ENCODE measurements around the gene CDC42EP1. TPM values are rescaled to one million over a fixed set of nuclear protein-coding genes. Genes with fewer than 3 reads are reported as not detected.
"Not testable (repeated sequence)": the region's sequence is repeated elsewhere in the genome, so short reads cannot be mapped to it uniquely, and the experiment has no call there.

CDC42EP1 gene
- total RNA-seq, 1 experiment from 2014 or later = 43.9 TPM

GRCh38 chr22:37599153-37599552 lies 38.9 kb downstream of the CDC42EP1 start:
- H2AFZ ChIP-seq (ENCODE audit: low read length) = no peak overlapping the region
- no TSS peak for BruUV-seq (replicated peaks)
- H3K36me3 ChIP-seq (ENCODE audit: low read depth, low read length) = no peaks in the 10 kb centered on the region
- no peak overlapping the region for H3K4me3 ChIP-seq (ENCODE audit: low read length)
- peaks cover 17% of the 10 kb centered on the region for H3K4me1 ChIP-seq (ENCODE audit: insufficient read depth, low read length)
- ChIA-PET POLR2A (ENCODE audit: unreplicated experiment) (no interaction called here), CTCF (no interaction called here)
- intact Hi-C loops (cut with micrococcal nuclease) = no loop called here
- no peaks in the 10 kb centered on the region for H3K9me3 ChIP-seq (ENCODE audit: low read length)
- H4K20me1 ChIP-seq (ENCODE audit: low read length) = no peaks in the 10 kb centered on the region
- no peaks in the 10 kb centered on the region for H3K79me2 ChIP-seq (ENCODE audit: low read length)
- no peak for TF ChIP-seq EZH2phosphoT487 (IDR thresholded peaks at IDR 0.05; ENCODE audit: borderline replicate concordance, low read length)
- H3K27me3 ChIP-seq (ENCODE audit: low read length) = no peaks in the 10 kb centered on the region
- no peak overlapping the region for H3K4me2 ChIP-seq (ENCODE audit: low read length)
- H3K9me2 ChIP-seq (replicated peaks; ENCODE audit: low read length) = no peaks in the 10 kb centered on the region
- no peak overlapping the region for H3K27ac ChIP-seq (ENCODE audit: low read length)
- DNase-seq (peak; percentile 8), ATAC-seq (no peak)
- no peak overlapping the region for H3K9ac ChIP-seq (ENCODE audit: low read length)
- H3F3A ChIP-seq (ENCODE audit: low read length, unreplicated experiment) = no peaks in the 10 kb centered on the region

GRCh38 chr22:37601203-37601539 lies 40.9 kb downstream of the CDC42EP1 start:
- no TSS peak for BruUV-seq (replicated peaks)

DNA sequence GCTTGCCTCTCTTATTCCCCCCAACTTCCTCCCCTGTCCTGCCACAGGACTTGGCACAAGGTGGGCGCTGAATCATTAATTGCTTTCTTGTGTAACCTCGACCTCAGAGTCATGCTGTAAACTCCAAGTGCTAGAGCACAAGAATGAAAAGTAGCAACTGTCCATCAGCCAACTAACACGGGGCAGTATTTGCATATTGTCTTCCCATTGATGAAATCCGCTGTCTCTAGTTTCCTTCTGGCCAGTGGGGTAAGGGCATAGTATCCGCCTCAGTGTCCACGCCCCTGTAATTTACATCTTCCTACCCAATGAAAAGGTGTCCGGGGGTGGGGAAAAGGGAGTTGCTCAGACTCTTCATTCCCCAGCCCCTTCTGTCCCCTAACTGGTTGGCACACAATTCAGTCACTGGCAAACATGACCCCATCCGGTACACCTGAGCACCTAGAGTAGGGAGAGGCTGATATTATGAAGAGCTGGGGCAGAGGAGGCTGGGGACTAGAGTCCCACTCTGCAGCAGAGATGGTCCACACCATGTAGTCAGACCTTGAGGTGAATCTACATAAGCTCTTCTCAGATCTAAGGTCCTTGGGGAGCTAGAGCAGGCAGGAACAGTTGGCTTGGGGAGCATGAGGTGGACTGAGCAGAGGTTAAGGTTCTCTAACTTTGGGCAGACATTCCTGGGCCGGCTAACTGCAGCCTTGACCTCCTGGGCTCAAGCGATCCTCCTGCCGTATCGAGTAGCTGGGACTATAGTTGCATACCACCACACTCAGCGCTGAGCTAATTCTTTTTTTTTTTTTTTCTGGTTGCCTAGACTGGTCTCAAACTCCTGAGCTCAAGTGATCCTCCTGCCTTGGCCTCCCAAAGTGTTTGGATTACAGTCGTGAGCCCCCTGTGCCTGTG lies 41.5 kb downstream of the CDC42EP1 start:
- peak; percentile 43 for ATAC-seq
- peaks cover 17% of the 10 kb centered on the region for H3K4me1 ChIP-seq (ENCODE audit: insufficient read depth, low read length)
- no peak overlapping the region for H3K4me3 ChIP-seq (ENCODE audit: low read length)
- TF ChIP-seq CTCF (conservative IDR thresholded peaks at IDR 0.05; ENCODE audit: low read depth, low read length) = no peak
- TF ChIP-seq EZH2phosphoT487 (IDR thresholded peaks at IDR 0.05; ENCODE audit: borderline replicate concordance, low read length) = no peak
- TF ChIP-seq EZH2 (IDR thresholded peaks at IDR 0.05; ENCODE audit: low read length, unreplicated experiment) = no peak
- peak overlapping the region; percentile 60 for H3K4me2 ChIP-seq (ENCODE audit: low read length)
- H3K36me3 ChIP-seq (ENCODE audit: low read depth, low read length) = no peaks in the 10 kb centered on the region
- H3K79me2 ChIP-seq (ENCODE audit: low read length) = no peaks in the 10 kb centered on the region
- ChIA-PET POLR2A (ENCODE audit: unreplicated experiment) (no interaction called here), CTCF (interaction anchor here (0.6 kb wide), 1 partner anchor 373 kb away, joined by 4 read pairs; no protein-coding TSS in a partner anchor)
- H3K9ac ChIP-seq (ENCODE audit: low read length) = no peak overlapping the region
- no peak overlapping the region for H2AFZ ChIP-seq (ENCODE audit: low read length)
- no peaks in the 10 kb centered on the region for H3K9me3 ChIP-seq (ENCODE audit: low read length)
- intact Hi-C loops (cut with micrococcal nuclease) = no loop called here
- peak; percentile 62 for DNase-seq
- H3K27ac ChIP-seq (ENCODE audit: low read length) = no peak overlapping the region
- H4K20me1 ChIP-seq (ENCODE audit: low read length) = no peaks in the 10 kb centered on the region
- BruUV-seq (replicated peaks) = no TSS peak
- no peaks in the 10 kb centered on the region for H3K27me3 ChIP-seq (ENCODE audit: low read length)
- H3K9me2 ChIP-seq (replicated peaks; ENCODE audit: low read length) = no peaks in the 10 kb centered on the region
- no peaks in the 10 kb centered on the region for H3F3A ChIP-seq (ENCODE audit: low read length, unreplicated experiment)

More at GRCh38 chr22:37601203-37601539, 40.9 kb downstream of the CDC42EP1 start:
- CTCF ChIA-PET = no interaction called here
- Histone ChIP-seq H3K9me2 (replicated peaks; ENCODE audit: low read length) (no peaks in the 10 kb centered on the region), H3K79me2 (ENCODE audit: low read length) (no peaks in the 10 kb centered on the region), H3K27me3 (ENCODE audit: low read length) (no peaks in the 10 kb centered on the region), H3K27ac (ENCODE audit: low read length) (no peak overlapping the region), H3K36me3 (ENCODE audit: low read depth, low read length) (no peaks in the 10 kb centered on the region), H2AFZ (ENCODE audit: low read length) (no peak overlapping the region), H4K20me1 (ENCODE audit: low read length) (no peaks in the 10 kb centered on the region), H3K4me2 (ENCODE audit: low read length) (peak overlapping the region; percentile 60), H3K9ac (ENCODE audit: low read length) (no peak overlapping the region), H3F3A (ENCODE audit: low read length, unreplicated experiment) (no peaks in the 10 kb centered on the region), H3K9me3 (ENCODE audit: low read length) (no peaks in the 10 kb centered on the region), H3K4me3 (ENCODE audit: low read length) (no peak overlapping the region), H3K4me1 (ENCODE audit: insufficient read depth, low read length) (peaks cover 17% of the 10 kb centered on the region)
- intact Hi-C loops (cut with micrococcal nuclease) = no loop called here
- ATAC-seq (no peak), DNase-seq (no peak)
- POLR2A ChIA-PET (ENCODE audit: unreplicated experiment) = no interaction called here
- TF ChIP-seq CTCF (conservative IDR thresholded peaks at IDR 0.05; ENCODE audit: low read depth, low read length) = no peak

DNA sequence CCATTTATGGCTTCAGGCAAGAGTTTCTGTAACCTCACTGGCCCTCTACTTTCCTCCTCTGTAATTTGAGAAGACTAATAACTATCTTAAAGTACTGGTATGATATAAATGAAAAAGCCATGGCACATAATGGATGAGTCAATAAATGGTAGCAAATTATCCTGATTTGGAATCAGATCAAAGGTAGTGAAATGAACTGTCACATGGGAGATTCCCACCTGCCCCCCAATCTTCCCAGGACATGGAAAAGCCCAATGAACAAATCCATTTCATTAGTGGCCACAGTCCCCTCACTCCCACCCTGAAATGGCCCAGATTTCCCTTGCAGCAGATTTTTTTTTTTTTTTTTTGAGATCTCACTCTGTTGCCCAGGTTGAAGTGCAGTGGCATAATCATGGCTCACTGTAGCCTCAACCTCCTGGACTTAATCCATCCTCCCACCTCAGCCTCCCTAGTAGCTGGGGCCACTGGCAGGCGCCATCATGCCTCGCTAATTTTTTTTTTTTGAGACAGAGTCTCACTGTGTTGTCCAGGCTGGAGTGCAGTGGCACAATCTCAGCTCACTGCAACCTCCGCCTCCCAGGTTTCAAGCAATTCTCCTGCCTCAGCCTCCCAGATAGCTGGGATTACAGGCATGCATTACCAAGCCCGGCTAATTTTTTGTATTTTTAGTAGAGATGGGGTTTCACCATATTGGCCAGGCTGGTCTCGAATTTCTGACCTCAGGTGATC lies 42.4 kb downstream of the CDC42EP1 start:
- H3K4me3 ChIP-seq (ENCODE audit: low read length); H3K9me2 ChIP-seq (replicated peaks; ENCODE audit: low read length); H3K9me3 ChIP-seq (ENCODE audit: low read length); H3K27me3 ChIP-seq (ENCODE audit: low read length); POLR2A ChIA-PET (ENCODE audit: unreplicated experiment); H4K20me1 ChIP-seq (ENCODE audit: low read length); H3K9ac ChIP-seq (ENCODE audit: low read length); H3K27ac ChIP-seq (ENCODE audit: low read length); intact Hi-C loops (cut with micrococcal nuclease); BruUV-seq (replicated peaks); H3K79me2 ChIP-seq (ENCODE audit: low read length); CTCF ChIA-PET; H3F3A ChIP-seq (ENCODE audit: low read length, unreplicated experiment); H3K36me3 ChIP-seq (ENCODE audit: low read depth, low read length); H2AFZ ChIP-seq (ENCODE audit: low read length); H3K4me2 ChIP-seq (ENCODE audit: low read length): not testable (repeated sequence)
- peak; percentile 31 for DNase-seq
- peaks cover 17% of the 10 kb centered on the region for H3K4me1 ChIP-seq (ENCODE audit: insufficient read depth, low read length)
- peak; percentile 23; the same call in 1 of the 2 replicates for ATAC-seq
